BJ (cell line): Measurements from ENCODE around the gene ATPAF2. TPM values are rescaled to one million over a fixed set of nuclear protein-coding genes. Genes with fewer than 3 reads are reported as not detected.

Experiments used
- CTCF ChIA-PET: fragments of 350-600 bp; formaldehyde crosslinking; extraction: SDS; loops from one replicate; lab custom pipeline; 2021; ENCODE audit warnings: antibody characterized with exemption, inconsistent platforms; lab: Yijun Ruan, JAX
- POLR2A ChIA-PET: fragments of 300-600 bp; sonication (Branson Sonifier 250); formaldehyde crosslinking; extraction: SDS; loops from one replicate; lab custom pipeline; 2021; ENCODE audit warnings: antibody characterized with exemption; lab: Charles Lee
- DNase-seq: peaks from one replicate; pipeline ENCODE4 v3.0.0-alpha.2; 2011; ENCODE audit warnings: low read depth
- H3K27me3 ChIP-seq: 2 replicates; pipeline ENCODE4 v1.6.0; 2011; ENCODE audit warnings: low read length; ENCODE audit not compliant: control insufficient read depth, insufficient read depth
- H3K36me3 ChIP-seq: 2 replicates; pipeline ENCODE4 v1.5.1; 2011; ENCODE audit warnings: low read length; ENCODE audit not compliant: control insufficient read depth, insufficient read depth
- H3K4me3 ChIP-seq: 2 replicates; pipeline ENCODE4 v1.5.1; 2011; ENCODE audit warnings: low read depth, mild to moderate bottlenecking, control low read depth, low read length
- polyA plus RNA-seq: library from polyadenylated mRNA; depleted of rRNA; stranded (reverse); fragments of >200 nt; gene quantifications from 2 replicates; pipeline ENCODE4 v1.2.3, GENCODE V29; 2011
- TF ChIP-seq, protein P1 (sequence below): IDR thresholded peaks from 2 replicates; pipeline ENCODE4 v1.5.1; 2011; ENCODE audit warnings: low read depth, mild to moderate bottlenecking, control low read depth, inconsistent platforms, low read length, moderate library complexity; ENCODE audit not compliant: insufficient read depth

The ATPAF2 gene
- polyA plus RNA-seq, 1 experiment, result 17.4 TPM

DNA sequence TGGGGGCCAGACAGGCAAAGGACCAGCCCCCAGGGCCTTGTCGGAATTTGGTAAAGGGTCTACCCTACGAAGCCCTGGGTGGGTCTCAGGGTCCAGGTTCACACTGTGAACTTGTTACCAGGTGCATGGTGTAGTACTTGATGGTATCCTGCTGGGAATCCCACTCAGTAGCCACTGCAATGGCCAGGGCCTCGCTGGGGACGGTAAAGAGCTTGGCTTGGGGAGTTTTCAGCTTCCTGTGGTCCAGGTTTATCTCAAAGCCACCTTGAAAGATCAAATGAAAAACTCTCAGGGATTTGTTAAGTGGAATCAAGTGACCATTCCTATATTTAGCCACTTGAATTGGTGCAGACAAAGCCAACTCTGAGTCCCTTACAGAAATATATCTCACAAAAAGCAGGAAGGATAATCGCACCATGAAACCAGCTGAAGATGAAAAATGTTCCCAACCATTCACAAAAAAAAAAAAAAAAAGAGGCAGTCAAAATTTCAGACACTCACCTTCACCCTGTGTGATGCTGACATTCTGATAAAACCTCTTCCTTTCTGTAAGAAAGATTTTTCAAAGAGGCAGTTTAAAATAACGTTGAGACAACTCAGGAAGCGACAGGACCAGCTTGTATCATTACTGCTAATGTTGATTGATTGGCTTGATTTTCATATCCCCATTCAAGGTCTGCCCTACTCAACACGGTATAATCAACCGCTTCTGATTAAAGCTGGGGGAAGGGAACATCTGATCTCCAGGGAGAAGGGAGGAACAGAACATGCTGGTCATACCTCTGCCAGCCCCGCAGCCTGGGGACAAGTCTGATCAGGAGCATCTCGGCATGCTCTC is 10.6 kb downstream of the ATPAF2 start:
- Histone ChIP-seq H3K27me3 (no peaks in the 10 kb centered on the region), H3K36me3 (peaks cover 2% of the 10 kb centered on the region), H3K4me3 (no peak overlapping the region)
- ChIA-PET POLR2A (no interaction called here), CTCF (interaction anchor here (1.0 to 1.6 kb wide), 4 partner anchors 35 to 137 kb away, joined by 3 to 13 read pairs (median 4); no protein-coding TSS in a partner anchor)
- TF ChIP-seq, protein P1, sequence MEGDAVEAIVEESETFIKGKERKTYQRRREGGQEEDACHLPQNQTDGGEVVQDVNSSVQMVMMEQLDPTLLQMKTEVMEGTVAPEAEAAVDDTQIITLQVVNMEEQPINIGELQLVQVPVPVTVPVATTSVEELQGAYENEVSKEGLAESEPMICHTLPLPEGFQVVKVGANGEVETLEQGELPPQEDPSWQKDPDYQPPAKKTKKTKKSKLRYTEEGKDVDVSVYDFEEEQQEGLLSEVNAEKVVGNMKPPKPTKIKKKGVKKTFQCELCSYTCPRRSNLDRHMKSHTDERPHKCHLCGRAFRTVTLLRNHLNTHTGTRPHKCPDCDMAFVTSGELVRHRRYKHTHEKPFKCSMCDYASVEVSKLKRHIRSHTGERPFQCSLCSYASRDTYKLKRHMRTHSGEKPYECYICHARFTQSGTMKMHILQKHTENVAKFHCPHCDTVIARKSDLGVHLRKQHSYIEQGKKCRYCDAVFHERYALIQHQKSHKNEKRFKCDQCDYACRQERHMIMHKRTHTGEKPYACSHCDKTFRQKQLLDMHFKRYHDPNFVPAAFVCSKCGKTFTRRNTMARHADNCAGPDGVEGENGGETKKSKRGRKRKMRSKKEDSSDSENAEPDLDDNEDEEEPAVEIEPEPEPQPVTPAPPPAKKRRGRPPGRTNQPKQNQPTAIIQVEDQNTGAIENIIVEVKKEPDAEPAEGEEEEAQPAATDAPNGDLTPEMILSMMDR, result no peak
- no peak for DNase-seq

DNA sequence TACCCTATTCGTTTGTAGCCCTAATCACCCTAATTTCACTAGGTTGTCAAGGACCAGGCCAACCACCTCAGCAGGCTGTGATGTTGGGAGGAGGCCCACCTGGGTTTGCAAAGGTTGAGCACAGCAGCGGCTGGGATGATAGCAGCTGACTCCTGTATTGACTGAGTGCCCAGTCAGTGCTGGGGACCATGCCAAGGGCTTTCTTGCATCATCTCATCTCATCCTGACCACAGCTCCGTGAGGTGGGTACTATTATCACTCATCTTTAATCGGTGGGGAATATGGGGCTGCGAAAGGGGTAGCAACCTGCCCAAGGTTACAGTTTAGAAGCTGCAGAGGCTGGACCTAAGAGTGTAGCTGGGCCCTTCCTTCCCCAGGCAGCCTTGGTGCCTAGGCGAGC is 11.7 kb downstream of the ATPAF2 start:
- Histone ChIP-seq H3K36me3 (peaks cover 2% of the 10 kb centered on the region), H3K4me3 (no peak overlapping the region), H3K27me3 (no peaks in the 10 kb centered on the region)
- TF ChIP-seq, protein P1, result no peak
- POLR2A ChIA-PET, result no interaction called here
- CTCF ChIA-PET, result interaction anchor here (1.0 to 1.2 kb wide), 2 partner anchors 90 to 99 kb away, joined by 3 read pairs; no protein-coding TSS in a partner anchor
- no peak for DNase-seq

DNA sequence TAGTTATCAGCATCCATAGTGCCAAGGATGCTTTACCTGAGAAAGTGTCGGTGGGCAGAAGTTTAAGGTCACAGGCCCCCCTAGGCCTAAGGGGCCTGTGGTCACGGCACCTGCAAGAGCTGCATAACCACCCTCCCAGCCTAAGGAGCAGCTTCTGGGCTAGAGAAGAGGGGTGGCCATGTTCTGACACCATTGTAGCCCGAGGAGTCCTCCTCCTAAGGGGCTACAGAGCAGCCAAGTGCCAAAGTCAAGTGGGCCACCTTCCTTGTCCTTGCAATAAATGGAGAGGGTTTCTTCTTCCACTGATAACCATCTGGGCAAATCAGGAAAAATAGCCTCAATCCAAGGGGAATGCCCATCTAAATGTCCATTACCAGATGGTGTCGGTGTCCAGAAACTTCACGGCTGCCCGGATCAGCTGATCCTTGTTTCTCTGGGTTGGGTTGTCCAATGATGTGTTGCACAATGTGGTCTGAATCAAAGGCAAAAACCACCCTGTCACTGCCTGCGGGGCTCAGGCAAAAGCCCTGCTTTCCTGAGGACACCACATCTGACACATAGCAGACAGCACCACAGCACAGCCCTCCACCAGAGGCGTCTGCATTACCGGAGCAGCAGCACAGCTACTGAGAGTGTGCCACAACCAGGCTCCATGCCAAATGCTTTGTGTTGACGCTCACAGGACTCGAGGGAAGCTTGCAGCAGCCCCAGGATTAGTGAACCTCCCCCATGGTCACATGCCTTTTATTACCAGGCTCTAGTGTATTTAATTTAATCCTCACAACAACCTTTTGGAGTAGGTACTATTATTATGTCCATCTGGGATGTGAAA is 12.8 kb downstream of the ATPAF2 start:
- DNase-seq, result no peak
- H3K36me3 ChIP-seq, result peaks cover 2% of the 10 kb centered on the region
- CTCF ChIA-PET, result interaction anchor here (0.8 to 3.0 kb wide), 3 partner anchors 7 to 137 kb away, joined by 3 to 18 read pairs (median 10); no protein-coding TSS in a partner anchor
- TF ChIP-seq, protein P1, result 0 out of 2 replicates have a peak, but pooled peaks have one; percentile 8
- POLR2A ChIA-PET, result no interaction called here
- no peak overlapping the region for H3K4me3 ChIP-seq
- H3K27me3 ChIP-seq, result no peaks in the 10 kb centered on the region

DNA sequence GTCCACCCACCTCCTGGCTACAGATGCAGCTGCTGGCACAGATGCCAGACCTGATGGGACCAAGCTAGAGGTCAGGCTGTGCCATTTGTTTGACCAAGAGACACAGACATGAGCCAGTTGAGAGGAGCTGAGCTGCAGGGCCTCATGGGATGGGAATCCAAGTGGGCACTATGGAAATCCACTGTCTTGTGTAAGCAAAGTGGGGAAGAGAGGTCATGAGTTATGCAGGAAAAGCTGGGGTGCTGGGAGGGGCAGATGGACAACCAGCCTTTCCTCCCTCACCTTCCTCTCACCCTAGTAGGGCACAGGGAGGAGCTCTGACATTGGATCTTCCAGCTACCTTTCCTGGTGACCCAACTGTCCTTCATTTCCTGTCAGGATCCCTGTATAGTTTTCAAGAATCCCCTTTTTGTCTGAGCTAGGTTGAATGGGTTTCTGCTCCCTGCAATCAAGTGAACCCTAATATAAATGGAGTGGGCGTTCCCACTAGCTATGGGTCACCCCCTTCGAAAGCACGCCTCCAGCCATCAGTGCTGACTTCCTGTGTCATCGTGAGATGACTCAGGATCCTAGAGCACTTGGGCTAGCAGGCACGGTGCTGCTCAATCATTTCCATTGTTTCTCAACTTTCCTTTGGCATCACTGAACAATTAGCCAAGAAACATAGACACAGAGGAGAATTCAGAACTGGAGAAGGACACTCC is 13.6 kb downstream of the ATPAF2 start:
- POLR2A ChIA-PET, result interaction anchor here (0.6 kb wide), 1 partner anchor 24 kb away, joined by 8 read pairs; no protein-coding TSS in a partner anchor
- CTCF ChIA-PET, result interaction anchor here (1.5 to 3.0 kb wide), 2 partner anchors 8 to 134 kb away, joined by 10 to 18 read pairs; no protein-coding TSS in a partner anchor
- Histone ChIP-seq H3K4me3 (no peak overlapping the region), H3K36me3 (peaks cover 2% of the 10 kb centered on the region), H3K27me3 (no peaks in the 10 kb centered on the region)
- TF ChIP-seq, protein P1, result no peak
- DNase-seq, result no peak
